A673 (cell line): ENCODE measurements around the gene GABRA5. TPM values are rescaled to one million over a fixed set of nuclear protein-coding genes. Genes with fewer than 3 reads are reported as not detected.

Source experiments
- BruUV-seq: library from RNA; stranded (reverse); fragments of 400-500 nt; replicated peaks from 2 replicates; lab custom pipeline; 2021; lab: Mats Ljungman, UMichigan
- CTCF ChIA-PET: fragments of 300-600 bp; sonication (Branson Sonifier 250); formaldehyde crosslinking; loops from one replicate; lab custom pipeline; 2022; ENCODE audit warnings: antibody characterized with exemption; lab: Charles Lee
- POLR2A ChIA-PET: fragments of 300-600 bp; sonication (Branson Sonifier 250); formaldehyde crosslinking; loops from one replicate; lab custom pipeline; 2022; ENCODE audit warnings: antibody characterized with exemption; ENCODE audit not compliant: low non-redundant PET; lab: Charles Lee
- DNase-seq: peaks from one replicate; pipeline ENCODE4 v3.0.0-alpha.2; 2015; ENCODE audit warnings: low spot score
- H3K27ac ChIP-seq: fragments of 200-600 bp; sonication (generic); 2 replicates; pipeline ENCODE4 v1.5.1; 2016; ENCODE audit warnings: mixed run types, low read depth, mild to moderate bottlenecking, mixed read lengths, antibody characterized with exemption, low read length; ENCODE audit not compliant: poor library complexity, severe bottlenecking
- H3K27me3 ChIP-seq: fragments of 200-600 bp; sonication (generic); replicated peaks from 2 replicates; pipeline ENCODE4 v1.6.1; 2017; ENCODE audit warnings: mixed run types, low read depth, mild to moderate bottlenecking, mixed read lengths, antibody characterized with exemption, low read length; ENCODE audit not compliant: insufficient read depth, poor library complexity
- H3K36me3 ChIP-seq: fragments of 200-600 bp; sonication (generic); 2 replicates; pipeline ENCODE4 v1.6.1; 2016; ENCODE audit warnings: mixed run types, mild to moderate bottlenecking, mixed read lengths, antibody characterized with exemption, low read length; ENCODE audit not compliant: insufficient read depth, poor library complexity, severe bottlenecking
- H3K4me1 ChIP-seq: fragments of 200-600 bp; sonication (generic); 2 replicates; pipeline ENCODE4 v1.6.1; 2017; ENCODE audit warnings: mixed run types, mild to moderate bottlenecking, mixed read lengths, antibody characterized with exemption, low read length; ENCODE audit not compliant: insufficient read depth, poor library complexity, severe bottlenecking
- H3K4me3 ChIP-seq: fragments of 200-600 bp; sonication (generic); 2 replicates; pipeline ENCODE4 v1.5.1; 2016; ENCODE audit warnings: low read depth, mixed run types, mild to moderate bottlenecking, mixed read lengths, low read length; ENCODE audit not compliant: poor library complexity, severe bottlenecking
- H3K9me3 ChIP-seq: fragments of 200-600 bp; sonication (generic); 2 replicates; pipeline ENCODE4 v1.6.1; 2016; ENCODE audit warnings: mixed run types, low read depth, mild to moderate bottlenecking, mixed read lengths, antibody characterized with exemption, low read length; ENCODE audit not compliant: poor library complexity, severe bottlenecking
- CTCF ChIP-seq: fragments of 300-800, 200-600 bp; sonication (generic); conservative IDR thresholded peaks from 2 replicates; pipeline ENCODE4 v1.5.1; 2017; ENCODE audit warnings: low read depth, mild to moderate bottlenecking, antibody characterized with exemption, low read length, moderate library complexity, mixed read lengths
- EZH2 ChIP-seq: fragments of 200-600 bp; sonication (generic); IDR thresholded peaks from 2 replicates; pipeline ENCODE4 v1.6.1; 2017; ENCODE audit warnings: borderline replicate concordance, low read depth, mild to moderate bottlenecking, mixed read lengths, antibody characterized with exemption, low read length; ENCODE audit not compliant: poor library complexity, severe bottlenecking
- intact Hi-C: fragments of 100-400 bp; cut with micrococcal nuclease; formaldehyde crosslinking; loops from one replicate; pipeline ENCODE4 v1.10.0; 2022; ENCODE audit not compliant: unreplicated experiment
- total RNA-seq: library from RNA; stranded (reverse); gene quantifications from 2 replicates; pipeline ENCODE4 v1.2.3, GENCODE V29; 2021

GABRA5 gene
- total RNA-seq, 1 experiment from 2014 or later, result not detected

- ChIA-PET CTCF (no interaction called here), POLR2A (no interaction called here)
- intact Hi-C loops, result no loop called here
- no peak for DNase-seq
- TF ChIP-seq CTCF (no peak), EZH2 (no peak)
- no TSS peak for BruUV-seq
- Histone ChIP-seq H3K4me3 (no peak overlapping the region), H3K27ac (no peak overlapping the region), H3K27me3 (no peaks in the 10 kb centered on the region), H3K36me3 (no peaks in the 10 kb centered on the region), H3K9me3 (no peaks in the 10 kb centered on the region), H3K4me1 (no peaks in the 10 kb centered on the region)
These were observed 12.8 kb downstream of the GABRA5 start for GRCh38 chr15:26879706-26880105.

- H3K27ac ChIP-seq, result no peak overlapping the region
- H3K4me1 ChIP-seq, result no peaks in the 10 kb centered on the region
- POLR2A ChIA-PET, result no interaction called here
- H3K9me3 ChIP-seq, result no peaks in the 10 kb centered on the region
- no TSS peak for BruUV-seq
- intact Hi-C loops, result no loop called here
- no peak for TF ChIP-seq EZH2
- no peak for TF ChIP-seq CTCF
- H3K36me3 ChIP-seq, result no peaks in the 10 kb centered on the region
- CTCF ChIA-PET, result no interaction called here
- H3K4me3 ChIP-seq, result no peak overlapping the region
- DNase-seq, result no peak
- no peaks in the 10 kb centered on the region for H3K27me3 ChIP-seq
These were observed 15.2 kb downstream of the GABRA5 start for GRCh38 chr15:26882112-26882511.

- Histone ChIP-seq H3K27ac (no peak overlapping the region), H3K27me3 (no peaks in the 10 kb centered on the region), H3K4me1 (no peaks in the 10 kb centered on the region), H3K36me3 (no peaks in the 10 kb centered on the region), H3K9me3 (no peaks in the 10 kb centered on the region), H3K4me3 (no peak overlapping the region)
- no peak for DNase-seq
- BruUV-seq, result no TSS peak
- ChIA-PET POLR2A (no interaction called here), CTCF (no interaction called here)
- intact Hi-C loops, result no loop called here
- TF ChIP-seq EZH2 (no peak), CTCF (no peak)
These were observed 15.9 kb downstream of the GABRA5 start for GRCh38 chr15:26882616-26883365.
